ENCODE measurements around the gene SHB.
"Not testable (repeated sequence)": the region's sequence is repeated elsewhere in the genome, so short reads cannot be mapped to it uniquely, and the experiment has no call there.

SHB gene

GRCh38 chr9:38062498-38063362 is 6.3 kb downstream of the SHB start:
- no peak for DNase-seq

- DNase-seq = no peak
These were observed 6.9 kb downstream of the SHB start for GRCh38 chr9:38062106-38062497.

DNA sequence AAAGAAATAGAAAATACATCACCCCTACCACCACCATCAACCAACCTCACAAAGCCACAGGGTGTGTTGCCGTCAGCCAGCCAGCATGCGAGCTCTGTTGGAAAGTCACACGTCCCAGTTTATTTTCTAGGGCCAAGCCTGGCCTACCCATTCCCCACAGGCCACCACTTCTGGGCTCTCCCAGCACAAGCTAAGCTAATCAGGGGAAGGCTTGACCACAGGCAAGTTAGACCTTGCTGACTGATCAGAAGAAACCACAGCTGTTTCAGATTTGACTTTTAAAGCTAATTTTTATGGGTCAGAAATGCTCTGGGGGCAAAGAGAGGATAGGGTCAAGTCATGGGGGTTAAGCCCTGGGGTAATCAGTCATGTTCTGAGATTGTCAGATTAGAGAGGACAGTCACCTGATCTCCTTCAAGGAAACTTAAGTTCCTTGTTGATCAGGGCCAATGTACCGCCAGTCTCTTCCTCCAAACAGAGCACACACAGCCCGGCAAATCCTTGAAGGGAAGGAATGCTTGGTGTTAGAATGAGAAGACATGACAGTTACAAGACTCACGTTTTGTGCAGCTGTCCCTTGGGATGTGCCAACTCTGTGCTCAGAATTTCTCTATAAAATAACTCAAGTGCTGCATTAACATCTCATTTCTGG is 7.6 kb downstream of the SHB start:
- no peak for DNase-seq

DNA sequence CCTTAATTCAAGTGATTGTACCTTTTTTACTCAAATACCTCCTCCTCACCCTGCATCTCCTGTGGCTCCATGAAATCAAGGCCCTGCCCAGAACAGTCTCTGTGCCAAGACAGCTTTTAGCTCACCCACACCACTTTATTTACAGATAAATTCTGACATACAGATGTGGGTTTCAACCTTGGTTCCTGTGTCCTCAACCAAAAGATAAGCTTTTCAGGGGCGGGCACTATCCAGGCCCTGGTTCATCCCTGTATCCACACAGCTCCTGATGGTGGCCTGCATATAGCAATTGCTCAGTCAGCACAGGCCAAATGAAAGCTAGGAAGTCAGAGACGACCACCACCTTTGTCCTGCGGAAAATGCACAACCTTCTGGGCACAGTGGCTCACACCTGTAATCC is 8.3 kb downstream of the SHB start:
- DNase-seq = no peak

DNA sequence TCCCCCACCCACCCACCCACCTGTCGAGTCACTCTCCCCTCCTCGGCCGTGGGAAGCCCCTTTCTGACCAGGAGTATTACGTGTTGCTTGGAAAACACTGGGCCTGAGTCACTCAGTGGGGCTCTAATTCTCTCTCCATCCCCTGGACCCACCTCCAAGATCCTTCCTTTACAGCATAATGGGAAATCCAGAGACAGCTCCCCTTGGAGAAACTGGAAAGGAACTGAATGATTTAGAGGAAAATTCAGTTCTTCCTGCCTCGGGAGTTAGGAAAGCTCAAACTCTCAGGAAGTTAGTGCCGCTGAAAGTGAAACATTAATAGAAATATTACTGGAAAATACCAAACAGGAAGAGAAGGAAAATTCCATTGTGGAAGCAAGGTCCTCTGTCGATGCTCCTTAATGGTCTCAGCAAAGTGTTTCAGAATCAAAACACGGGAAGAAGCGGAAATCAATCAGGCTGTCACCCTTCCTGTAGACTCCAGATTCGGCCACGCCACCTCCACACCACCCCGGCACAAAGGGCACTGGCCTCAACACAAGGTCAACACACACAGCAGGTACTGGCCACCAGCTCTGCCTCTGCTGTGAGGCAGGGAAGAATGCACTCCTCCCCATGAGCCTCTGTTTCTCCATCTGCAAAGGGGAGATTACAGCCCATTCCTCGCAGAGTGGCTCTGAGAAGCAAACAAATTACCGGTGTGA is 9.6 kb downstream of the SHB start:
- DNase-seq = no peak

- no peak for DNase-seq
These were observed 10.4 kb downstream of the SHB start for GRCh38 chr9:38058452-38059232.

GRCh38 chr9:38057416-38058195 is 11.4 kb downstream of the SHB start:
- DNase-seq = no peak

GRCh38 chr9:38054653-38055052 is 14.4 kb downstream of the SHB start:
- DNase-seq = no peak

DNA sequence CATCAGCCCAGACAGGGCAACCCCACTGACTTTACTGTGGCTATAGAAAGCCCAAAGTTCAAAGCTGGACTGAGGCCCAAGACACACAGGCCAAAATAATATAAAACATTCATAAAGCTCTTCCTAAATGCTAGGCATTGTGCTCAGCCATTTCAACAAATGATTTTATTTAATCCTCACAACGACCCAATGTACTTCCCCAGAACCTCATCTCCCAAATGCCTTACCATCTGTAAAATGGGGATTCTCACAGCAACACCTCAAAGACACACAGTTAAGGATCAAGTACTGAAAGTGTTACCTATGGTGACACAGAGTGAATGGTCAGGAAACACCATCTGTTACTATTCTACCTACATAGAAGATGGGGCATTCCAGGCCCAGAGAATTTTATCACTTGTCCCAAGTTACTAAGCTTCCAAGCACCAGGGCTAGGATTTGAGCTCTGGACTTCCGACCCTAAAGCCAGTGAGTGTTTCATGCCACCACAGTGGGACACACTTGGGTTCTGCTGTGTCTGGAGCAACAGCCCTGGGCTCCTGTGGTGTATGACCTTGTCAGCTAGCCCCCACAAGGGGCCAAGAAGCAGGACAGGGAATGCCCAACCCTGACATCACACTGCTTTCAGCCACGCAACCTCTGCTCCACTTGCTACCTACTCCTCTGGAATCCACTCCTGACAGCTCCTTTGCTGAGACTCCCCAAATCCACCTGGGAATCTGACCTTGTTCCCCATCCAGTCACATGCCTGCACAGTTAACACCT is 15.1 kb downstream of the SHB start:
- no peak for DNase-seq

- DNase-seq = no peak
These were observed 17.1 kb downstream of the SHB start for GRCh38 chr9:38051780-38052546.

DNA sequence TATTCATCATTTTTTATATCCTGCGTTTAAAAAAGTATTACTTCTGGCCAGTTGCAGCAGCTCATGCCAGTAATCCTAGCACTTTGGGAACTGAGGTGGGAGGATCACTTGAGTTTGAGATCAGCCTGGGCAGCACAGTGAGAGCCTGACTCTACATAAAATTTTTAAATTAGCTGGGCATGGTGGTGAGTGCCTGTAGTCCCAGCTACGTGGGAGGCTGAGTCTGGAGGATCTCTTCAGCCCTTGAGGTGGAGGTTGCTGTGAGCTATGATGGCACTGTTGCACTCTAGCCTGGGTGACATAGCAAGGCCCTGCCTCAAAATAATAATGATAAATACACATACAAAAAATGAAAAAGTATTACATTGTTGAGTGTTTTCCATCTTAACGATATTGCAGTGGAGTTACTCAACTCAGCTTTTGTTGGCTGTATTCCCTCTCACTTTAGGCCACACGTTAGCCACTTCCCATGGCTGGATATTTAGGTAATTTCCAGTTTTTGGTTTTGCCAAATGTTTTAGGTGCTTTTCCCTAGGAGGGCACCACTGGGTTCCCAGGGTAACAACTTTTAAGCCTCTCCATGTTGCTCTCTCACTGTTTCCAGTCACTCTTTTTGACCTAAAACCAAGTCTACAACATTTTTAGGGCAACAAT is 20.6 kb downstream of the SHB start:
- no peak for DNase-seq

- peak; percentile 7 to 41 for DNase-seq
These were observed 21.5 kb downstream of the SHB start for GRCh38 chr9:38047301-38048251.

- DNase-seq = no peak
These were observed 22.2 kb downstream of the SHB start for GRCh38 chr9:38046661-38047300.

DNA sequence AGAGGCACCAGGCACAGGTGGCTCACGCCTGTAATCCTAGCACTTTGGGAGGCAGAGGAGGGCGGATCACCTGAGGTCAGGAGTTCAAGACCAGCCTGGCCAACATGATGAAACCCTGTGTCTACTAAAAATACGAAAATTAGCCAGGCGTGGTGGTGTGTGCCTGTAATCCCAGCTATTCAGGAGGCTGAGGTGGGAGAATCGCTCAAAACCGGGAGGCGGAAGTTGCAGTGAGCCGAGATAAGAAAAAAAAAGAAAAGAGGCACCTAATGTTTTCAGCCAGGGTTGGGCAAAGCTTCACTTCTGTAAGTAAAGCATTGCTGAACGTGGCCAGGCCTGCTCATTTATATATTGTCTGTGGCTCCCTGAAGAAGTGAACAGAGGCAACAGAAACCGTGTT is 23.1 kb downstream of the SHB start:
- not testable (repeated sequence) for DNase-seq

DNA sequence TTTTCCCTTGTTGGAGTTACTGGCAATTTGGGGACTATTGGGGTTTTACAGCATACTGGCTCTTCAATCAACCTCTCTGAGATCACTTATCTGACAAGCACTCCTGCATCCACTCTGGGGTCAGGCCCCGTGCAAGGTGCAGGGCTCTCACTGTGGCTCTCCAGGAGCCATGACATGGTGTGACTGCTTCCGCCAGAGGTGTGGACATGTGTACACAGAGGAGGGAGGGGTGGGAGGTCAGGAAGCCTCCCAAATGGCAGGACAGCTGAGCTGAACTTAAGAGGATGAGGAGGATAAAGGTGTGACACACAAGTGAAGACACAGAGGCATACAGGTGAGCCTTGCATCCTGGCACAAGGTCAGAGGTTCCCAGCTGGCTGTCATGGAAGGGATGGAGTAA is 24.3 kb downstream of the SHB start:
- no peak for DNase-seq

DNA sequence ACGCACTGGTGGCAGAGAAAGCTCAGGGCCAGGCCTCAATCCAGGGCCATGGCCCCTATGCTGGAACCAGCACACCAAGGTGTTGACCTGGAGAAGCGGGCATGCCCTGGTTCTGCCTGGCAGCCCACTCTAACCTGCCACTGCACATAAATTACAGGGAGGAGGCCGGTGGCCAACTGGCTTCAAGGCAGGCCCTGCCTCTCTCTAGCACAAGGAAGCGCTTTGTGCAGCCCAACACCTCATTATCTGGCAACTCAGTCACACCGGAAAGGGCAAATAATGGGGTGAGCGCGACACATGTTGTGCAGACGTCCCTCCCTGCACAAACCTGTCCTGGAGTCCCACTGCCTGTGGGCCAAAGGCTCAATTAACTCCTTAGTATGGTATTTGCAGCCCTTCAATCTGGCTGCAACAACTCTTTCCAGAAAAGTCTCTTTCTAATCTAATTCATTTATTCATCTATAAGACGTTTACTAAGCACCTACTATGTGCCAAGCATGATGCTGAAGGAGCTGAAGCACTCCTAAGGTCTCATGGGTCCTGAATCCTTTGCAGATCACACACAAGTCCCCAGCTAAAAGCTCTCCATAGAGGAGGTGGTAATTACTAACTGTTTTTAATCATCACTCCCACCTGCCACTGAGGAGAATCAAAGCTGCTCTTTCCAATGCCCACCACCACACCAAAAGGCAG is 24.9 kb downstream of the SHB start:
- DNase-seq = no peak

- DNase-seq = no peak
These were observed 26.2 kb downstream of the SHB start for GRCh38 chr9:38042626-38043357.

Data from SHP77 (cell line).